PC-9 (cell line): ENCODE measurements around the gene ARHGAP30. TPM values are rescaled to one million over a fixed set of nuclear protein-coding genes. Genes with fewer than 3 reads are reported as not detected.

Source experiments
- BruUV-seq: library from RNA; stranded (reverse); fragments of 400-500 nt; replicated peaks from 2 replicates; lab custom pipeline; 2021; lab: Mats Ljungman, UMichigan
- CTCF ChIA-PET: fragments of 300-600 bp; sonication (Branson Sonifier 250); formaldehyde crosslinking; loops from one replicate; lab custom pipeline; 2022; ENCODE audit warnings: antibody characterized with exemption; lab: Charles Lee
- POLR2A ChIA-PET: fragments of 300-600 bp; sonication (Branson Sonifier 250); formaldehyde crosslinking; loops from one replicate; lab custom pipeline; 2022; ENCODE audit warnings: antibody characterized with exemption; ENCODE audit not compliant: unreplicated experiment; lab: Charles Lee
- DNase-seq, 2 experiments: peaks; one replicate each; pipeline versions ENCODE4 v3.0.0 to v3.0.0-alpha.2; 2015 to 2022; ENCODE audit warnings: mixed read lengths in 1 of 2
- H2AFZ ChIP-seq: fragments of 200-600 bp; sonication (generic); 2 replicates; pipeline ENCODE4 v1.8.1; 2017; ENCODE audit warnings: antibody characterized with exemption
- H3F3A ChIP-seq: fragments of 200-600 bp; sonication (generic); 2 replicates; pipeline ENCODE4 v1.8.1; 2017; ENCODE audit warnings: antibody characterized with exemption, mild to moderate bottlenecking, low read depth; ENCODE audit not compliant: insufficient read depth
- H3K27ac ChIP-seq: fragments of 200-600 bp; sonication (generic); 2 replicates; pipeline ENCODE4 v1.6.1; 2016; ENCODE audit warnings: mixed run types
- H3K27me3 ChIP-seq: fragments of 200-600 bp; sonication (generic); 2 replicates; pipeline ENCODE4 v1.6.1; 2016; ENCODE audit warnings: low read depth, mixed run types; ENCODE audit not compliant: insufficient read depth
- H3K36me3 ChIP-seq: fragments of 200-600 bp; sonication (generic); 2 replicates; pipeline ENCODE4 v1.6.1; 2016; ENCODE audit warnings: low read depth, mixed run types
- H3K4me1 ChIP-seq: fragments of 200-600 bp; sonication (generic); replicated peaks from 2 replicates; pipeline ENCODE4 v1.6.1; 2016; ENCODE audit warnings: mixed run types; ENCODE audit not compliant: insufficient read depth
- H3K4me2 ChIP-seq: fragments of 200-600 bp; sonication (generic); 2 replicates; pipeline ENCODE4 v1.6.1; 2017; ENCODE audit warnings: mixed run types
- H3K4me3 ChIP-seq: fragments of 200-600 bp; sonication (generic); 2 replicates; pipeline ENCODE4 v1.6.1; 2016; ENCODE audit warnings: mixed run types
- H3K79me2 ChIP-seq: fragments of 200-600 bp; sonication (generic); 2 replicates; pipeline ENCODE4 v1.6.1; 2017; ENCODE audit warnings: low read depth, mixed run types
- H3K9me2 ChIP-seq: fragments of 200-600 bp; sonication (generic); 2 replicates; pipeline ENCODE4 v1.8.1; 2017; ENCODE audit warnings: mild to moderate bottlenecking; ENCODE audit not compliant: insufficient read depth
- H3K9me3 ChIP-seq: fragments of 200-600 bp; sonication (generic); 2 replicates; pipeline ENCODE4 v1.8.1; 2016; ENCODE audit warnings: low read depth; ENCODE audit not compliant: insufficient read depth
- H4K20me1 ChIP-seq: fragments of 200-600 bp; sonication (generic); 2 replicates; pipeline ENCODE4 v1.8.1; 2017; ENCODE audit not compliant: insufficient read depth
- EZH2 ChIP-seq: fragments of 200-600 bp; sonication (generic); IDR thresholded peaks from 2 replicates; pipeline ENCODE4 v1.8.0; 2017; ENCODE audit warnings: antibody characterized with exemption, low read depth
- intact Hi-C: fragments of 100-400 bp; cut with micrococcal nuclease; formaldehyde crosslinking; loops from one replicate; pipeline ENCODE4 v1.10.0; 2022; ENCODE audit not compliant: unreplicated experiment
- total RNA-seq: library from RNA; stranded (reverse); gene quantifications from 2 replicates; pipeline ENCODE4 v1.2.3, GENCODE V29; 2021
- TF ChIP-seq, protein P1 (sequence below): fragments of 200-600 bp; sonication (generic); conservative IDR thresholded peaks from 2 replicates; pipeline ENCODE4 v1.6.1; 2017; ENCODE audit warnings: mixed run types, antibody characterized with exemption, mild to moderate bottlenecking, moderate library complexity

ARHGAP30 gene
- total RNA-seq, 1 experiment from 2014 or later: 0.46 TPM

DNA sequence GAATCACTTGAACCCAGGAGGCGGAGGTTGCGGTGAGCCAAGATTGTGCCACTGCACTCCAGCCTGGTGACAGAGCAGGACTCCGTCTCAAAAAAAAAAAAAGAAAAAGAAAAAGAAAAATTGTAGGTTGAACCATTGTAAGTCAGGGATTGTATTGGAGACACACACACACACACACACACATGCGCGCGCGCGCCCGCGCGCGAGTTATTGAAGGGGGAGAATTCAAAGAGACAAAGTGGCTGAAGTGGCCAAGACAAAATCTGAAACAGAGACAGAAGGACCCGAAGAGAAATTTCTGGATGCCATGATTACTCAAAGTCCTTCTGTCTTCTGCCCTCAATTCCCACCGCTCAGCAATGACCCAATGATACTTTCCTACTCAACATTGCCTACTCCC lies 24.8 kb upstream of the ARHGAP30 start:
- Histone ChIP-seq H4K20me1 (no peaks in the 10 kb centered on the region), H3K4me2 (no peak overlapping the region), H3K36me3 (no peaks in the 10 kb centered on the region), H3K4me3 (no peak overlapping the region), H3K4me1 (peaks cover 55% of the 10 kb centered on the region), H3K27me3 (no peaks in the 10 kb centered on the region), H3K27ac (no peak overlapping the region), H3K9me2 (no peaks in the 10 kb centered on the region), H3K9me3 (no peaks in the 10 kb centered on the region), H3K79me2 (no peaks in the 10 kb centered on the region), H2AFZ (no peak overlapping the region), H3F3A (peaks cover 23% of the 10 kb centered on the region)
- intact Hi-C loops: no loop called here
- no TSS peak for BruUV-seq
- ChIA-PET CTCF (no interaction called here), POLR2A (no interaction called here)
- DNase-seq: no peak
- TF ChIP-seq EZH2: no peak
- TF ChIP-seq, protein P1, sequence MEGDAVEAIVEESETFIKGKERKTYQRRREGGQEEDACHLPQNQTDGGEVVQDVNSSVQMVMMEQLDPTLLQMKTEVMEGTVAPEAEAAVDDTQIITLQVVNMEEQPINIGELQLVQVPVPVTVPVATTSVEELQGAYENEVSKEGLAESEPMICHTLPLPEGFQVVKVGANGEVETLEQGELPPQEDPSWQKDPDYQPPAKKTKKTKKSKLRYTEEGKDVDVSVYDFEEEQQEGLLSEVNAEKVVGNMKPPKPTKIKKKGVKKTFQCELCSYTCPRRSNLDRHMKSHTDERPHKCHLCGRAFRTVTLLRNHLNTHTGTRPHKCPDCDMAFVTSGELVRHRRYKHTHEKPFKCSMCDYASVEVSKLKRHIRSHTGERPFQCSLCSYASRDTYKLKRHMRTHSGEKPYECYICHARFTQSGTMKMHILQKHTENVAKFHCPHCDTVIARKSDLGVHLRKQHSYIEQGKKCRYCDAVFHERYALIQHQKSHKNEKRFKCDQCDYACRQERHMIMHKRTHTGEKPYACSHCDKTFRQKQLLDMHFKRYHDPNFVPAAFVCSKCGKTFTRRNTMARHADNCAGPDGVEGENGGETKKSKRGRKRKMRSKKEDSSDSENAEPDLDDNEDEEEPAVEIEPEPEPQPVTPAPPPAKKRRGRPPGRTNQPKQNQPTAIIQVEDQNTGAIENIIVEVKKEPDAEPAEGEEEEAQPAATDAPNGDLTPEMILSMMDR: no peak

DNA sequence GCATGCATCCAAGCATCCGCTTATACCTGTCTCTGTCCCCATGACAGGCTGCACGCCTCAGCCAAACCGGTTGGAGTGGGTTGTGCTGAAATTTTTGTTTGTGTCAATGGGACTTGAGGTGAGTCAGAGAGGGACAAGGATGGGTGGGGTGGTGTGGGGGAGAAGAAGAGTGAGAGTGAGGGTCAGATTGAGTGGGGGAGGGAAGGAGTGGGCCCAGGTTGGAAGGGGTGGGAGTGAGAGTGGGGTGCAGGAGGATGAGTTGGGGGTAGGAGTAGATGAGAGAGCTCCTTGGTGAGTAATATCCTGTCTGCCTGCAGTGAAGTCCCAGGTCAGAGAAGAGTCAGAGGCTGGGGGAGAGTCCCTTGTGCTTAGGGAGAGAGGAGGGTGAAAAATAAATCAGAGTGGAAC lies 22.9 kb upstream of the ARHGAP30 start:
- peaks cover 70% of the 10 kb centered on the region for H3K4me1 ChIP-seq

DNA sequence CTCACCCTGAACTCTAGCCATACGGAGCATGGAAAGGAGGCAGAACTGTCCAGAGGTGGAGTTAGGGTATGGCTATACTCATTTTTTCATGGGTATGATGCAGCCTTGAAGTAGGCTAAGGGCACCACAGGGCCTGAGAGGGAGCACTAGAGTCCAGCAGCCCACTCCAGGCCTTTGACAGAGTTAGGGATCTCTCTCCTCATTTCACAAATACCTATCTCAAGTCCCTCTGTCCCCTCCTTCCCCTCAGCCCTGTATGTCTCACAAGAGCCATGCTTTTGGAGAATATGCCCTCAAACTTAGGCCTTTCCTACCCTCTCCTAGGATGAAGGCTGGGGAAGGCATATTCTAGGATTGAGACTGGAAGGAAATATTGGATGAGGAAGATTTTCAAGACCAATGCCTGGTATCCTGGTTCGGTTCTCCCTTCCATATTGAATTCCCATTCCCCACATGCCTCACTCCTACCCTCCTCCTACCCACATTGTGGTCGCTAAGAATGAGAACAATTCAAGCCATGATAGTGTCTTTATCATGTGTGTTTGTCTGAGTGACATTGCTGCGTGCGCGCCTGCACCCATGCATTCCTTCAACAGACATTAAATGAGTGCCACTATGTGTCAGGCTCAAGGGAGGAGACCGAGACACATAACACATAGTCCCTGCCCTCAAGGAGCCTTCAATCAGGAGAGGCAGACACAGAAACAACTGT lies 22.3 kb upstream of the ARHGAP30 start:
- H4K20me1 ChIP-seq: no peaks in the 10 kb centered on the region
- H3K9me2 ChIP-seq: no peaks in the 10 kb centered on the region
- H3K4me1 ChIP-seq: peaks cover 71% of the 10 kb centered on the region
- H3K36me3 ChIP-seq: no peaks in the 10 kb centered on the region
- TF ChIP-seq, protein P1: no peak
- TF ChIP-seq EZH2: no peak
- no peaks in the 10 kb centered on the region for H3K27me3 ChIP-seq
- POLR2A ChIA-PET: interaction anchor here (0.8 kb wide), 1 partner anchor 46 kb away, joined by 5 read pairs; the partner anchor contains the start of gene USF1
- peaks cover 17% of the 10 kb centered on the region for H3F3A ChIP-seq
- intact Hi-C loops: no loop called here
- H2AFZ ChIP-seq: no peak overlapping the region
- no peak for DNase-seq
- H3K27ac ChIP-seq: no peak overlapping the region; the same call in 1 of the 2 replicates
- CTCF ChIA-PET: no interaction called here
- no peaks in the 10 kb centered on the region for H3K9me3 ChIP-seq
- peak overlapping the region; percentile 50 for H3K4me2 ChIP-seq
- no TSS peak for BruUV-seq
- H3K79me2 ChIP-seq: peaks cover 21% of the 10 kb centered on the region
- no peak overlapping the region for H3K4me3 ChIP-seq

More for the DNA sequence above, 22.9 kb upstream of the ARHGAP30 start:
- POLR2A ChIA-PET: interaction anchor here (0.8 kb wide), 1 partner anchor 47 kb away, joined by 5 read pairs; the partner anchor contains the start of gene USF1
- H3K4me2 ChIP-seq: peak overlapping the region; percentile 50
- no peaks in the 10 kb centered on the region for H3K9me3 ChIP-seq
- TF ChIP-seq EZH2: no peak
- TF ChIP-seq, protein P1: no peak
- DNase-seq: peak; percentile 56 to 82
- H4K20me1 ChIP-seq: no peaks in the 10 kb centered on the region
- CTCF ChIA-PET: no interaction called here
- H3K79me2 ChIP-seq: peaks cover 14% of the 10 kb centered on the region
- peak overlapping the region; percentile 46 for H3K27ac ChIP-seq
- no peaks in the 10 kb centered on the region for H3K27me3 ChIP-seq
- H3F3A ChIP-seq: peaks cover 13% of the 10 kb centered on the region
- intact Hi-C loops: no loop called here
- no peaks in the 10 kb centered on the region for H3K9me2 ChIP-seq
- no peak overlapping the region for H2AFZ ChIP-seq
- no peaks in the 10 kb centered on the region for H3K36me3 ChIP-seq
- no TSS peak for BruUV-seq
- no peak overlapping the region for H3K4me3 ChIP-seq
